Thymus (tissue), 11 donors: Measurements from ENCODE around the gene LRRIQ1. TPM values are rescaled to one million over a fixed set of nuclear protein-coding genes. Genes with fewer than 3 reads are reported as not detected.
"Not testable (repeated sequence)": the region's sequence is repeated elsewhere in the genome, so short reads cannot be mapped to it uniquely, and the experiment has no call there.

ENCODE experiments used
- DNase-seq, 9 donors: peaks; one replicate each; pipeline ENCODE4 v3.0.0-alpha.2; 2013; ENCODE audit warnings: low spot score in 9 of 9, low read depth in 6 of 9, missing footprints in 1 of 9
- H3K27ac ChIP-seq, 2 donors: one replicate each; pipeline ENCODE4 v1.5.1; 2013; ENCODE audit warnings: control low read depth in 1 of 2, low read depth in 1 of 2, low read length in 1 of 2, mild to moderate bottlenecking in 1 of 2, moderate library complexity in 1 of 2
- H3K27me3 ChIP-seq, 2 donors: one replicate each; pipeline ENCODE4 v1.5.1; 2013; ENCODE audit warnings: low read length in 1 of 2; ENCODE audit not compliant: control insufficient read depth in 2 of 2, insufficient read depth in 1 of 2
- H3K36me3 ChIP-seq, 2 donors: one replicate each; pipeline ENCODE4 v1.5.1; 2013; ENCODE audit warnings: low read length in 1 of 2, mild to moderate bottlenecking in 1 of 2, moderate library complexity in 1 of 2; ENCODE audit not compliant: control insufficient read depth in 2 of 2, insufficient read depth in 2 of 2
- H3K4me1 ChIP-seq, 2 donors: one replicate each; pipeline ENCODE4 v1.5.1; 2013; ENCODE audit warnings: low read length in 2 of 2; ENCODE audit not compliant: control insufficient read depth in 2 of 2, insufficient read depth in 2 of 2
- H3K4me3 ChIP-seq, 2 donors: one replicate each; pipeline ENCODE4 v1.5.1; 2013; ENCODE audit warnings: low read length in 2 of 2, control low read depth in 1 of 2, mild to moderate bottlenecking in 1 of 2
- H3K9me3 ChIP-seq, 2 donors: one replicate each; pipeline ENCODE4 v1.5.1; 2013; ENCODE audit warnings: low read length in 1 of 2, mild to moderate bottlenecking in 1 of 2; ENCODE audit not compliant: control insufficient read depth in 2 of 2, insufficient read depth in 1 of 2
- WGBS: extraction: QIAGEN DNeasy Blood & Tissue Kit; methylation state at CpG from one replicate; pipeline ENCODE4 v1.1.7; 2013; 5-methylcytosine and 5-hydroxymethylcytosine counted together
- polyA plus RNA-seq: library from polyadenylated mRNA; stranded (reverse); fragments of 200-250 nt; gene quantifications from one replicate; pipeline ENCODE4 v1.2.3, GENCODE V29; 2013
- total RNA-seq: library from RNA; stranded (reverse); fragments of 120-200 nt; gene quantifications from one replicate; pipeline ENCODE4 v1.2.4, GENCODE V29; 2013
- donor health status: healthy.

Gene LRRIQ1
- total and polyA plus RNA-seq, 2 donors = 0.33 to 0.43 TPM

- Histone ChIP-seq H3K4me3 (no peak overlapping the region), H3K27me3 (no peaks in the 10 kb centered on the region), H3K4me1 (no peaks in the 10 kb centered on the region), H3K27ac (no peak overlapping the region), H3K36me3 (no peaks in the 10 kb centered on the region), H3K9me3 (no peaks in the 10 kb centered on the region)
- peak in 1 of 9 donors; percentile 3 for DNase-seq
- 93% methylated on average over 2 of the region's 2 CpGs for WGBS
Measured at GRCh38 chr12:85190728-85191127, 154.6 kb downstream of the LRRIQ1 start.

GRCh38 chr12:85203809-85204208 lies 167.7 kb downstream of the LRRIQ1 start:
- WGBS = 87% methylated on average over 3 of the region's 3 CpGs
- H3K9me3 ChIP-seq = peaks cover 0 to 26% of the 10 kb centered on the region in 2 donors
- H3K27me3 ChIP-seq, H3K4me1 ChIP-seq, H3K27ac ChIP-seq, DNase-seq, H3K4me3 ChIP-seq, H3K36me3 ChIP-seq: not testable (repeated sequence)

GRCh38 chr12:85206543-85206942 lies 170.4 kb downstream of the LRRIQ1 start:
- Histone ChIP-seq H3K27ac (no peak overlapping the region), H3K9me3 (peaks cover 0 to 26% of the 10 kb centered on the region in 2 donors), H3K4me1 (no peaks in the 10 kb centered on the region), H3K4me3 (no peak overlapping the region), H3K27me3 (no peaks in the 10 kb centered on the region), H3K36me3 (no peaks in the 10 kb centered on the region)
- DNase-seq = no peak
- 90% methylated on average over 4 of the region's 4 CpGs for WGBS

GRCh38 chr12:85224339-85224738 lies 188.2 kb downstream of the LRRIQ1 start:
- not testable (repeated sequence) for H3K4me1 ChIP-seq, H3K36me3 ChIP-seq, H3K27ac ChIP-seq, H3K4me3 ChIP-seq, H3K27me3 ChIP-seq, H3K9me3 ChIP-seq, DNase-seq
- 98% methylated on average over 1 of the region's 1 CpG for WGBS

- Histone ChIP-seq H3K9me3 (no peaks in the 10 kb centered on the region), H3K27me3 (no peaks in the 10 kb centered on the region), H3K36me3 (no peaks in the 10 kb centered on the region), H3K4me1 (no peaks in the 10 kb centered on the region), H3K27ac (no peak overlapping the region), H3K4me3 (no peak overlapping the region)
- 85% methylated on average over 1 of the region's 1 CpG for WGBS
- DNase-seq = no peak
Measured at GRCh38 chr12:85225501-85225900, 189.3 kb downstream of the LRRIQ1 start.

GRCh38 chr12:85237327-85237726 lies 201.2 kb downstream of the LRRIQ1 start:
- Histone ChIP-seq H3K4me3 (no peak overlapping the region), H3K4me1 (no peaks in the 10 kb centered on the region), H3K27me3 (no peaks in the 10 kb centered on the region), H3K36me3 (no peaks in the 10 kb centered on the region), H3K9me3 (no peaks in the 10 kb centered on the region), H3K27ac (no peak overlapping the region)
- 69% methylated on average over 2 of the region's 2 CpGs for WGBS
- DNase-seq = no peak

- H3K27me3 ChIP-seq = no peaks in the 10 kb centered on the region
- no peak overlapping the region for H3K27ac ChIP-seq
- no peaks in the 10 kb centered on the region for H3K4me1 ChIP-seq
- no peak for DNase-seq
- 60% methylated on average over 3 of the region's 3 CpGs for WGBS
- H3K9me3 ChIP-seq = no peaks in the 10 kb centered on the region
- H3K4me3 ChIP-seq = no peak overlapping the region
- H3K36me3 ChIP-seq = no peaks in the 10 kb centered on the region
Measured at GRCh38 chr12:85244561-85244960, 208.4 kb downstream of the LRRIQ1 start.

GRCh38 chr12:85253853-85254252 lies 217.7 kb downstream of the LRRIQ1 start:
- H3K9me3 ChIP-seq = no peaks in the 10 kb centered on the region
- 67% methylated on average over 4 of the region's 4 CpGs for WGBS
- no peaks in the 10 kb centered on the region for H3K27me3 ChIP-seq
- H3K4me3 ChIP-seq = no peak overlapping the region
- no peaks in the 10 kb centered on the region for H3K36me3 ChIP-seq
- H3K27ac ChIP-seq = no peak overlapping the region
- DNase-seq = no peak
- no peaks in the 10 kb centered on the region for H3K4me1 ChIP-seq

GRCh38 chr12:85257671-85258070 lies 221.5 kb downstream of the LRRIQ1 start:
- H3K4me3 ChIP-seq = no peak overlapping the region
- no peaks in the 10 kb centered on the region for H3K27me3 ChIP-seq
- H3K27ac ChIP-seq = no peak overlapping the region
- no peak for DNase-seq
- H3K9me3 ChIP-seq = no peaks in the 10 kb centered on the region
- 100% methylated on average over 1 of the region's 1 CpG for WGBS
- H3K36me3 ChIP-seq = no peaks in the 10 kb centered on the region
- no peaks in the 10 kb centered on the region for H3K4me1 ChIP-seq

- 88% methylated on average over 2 of the region's 2 CpGs for WGBS
- Histone ChIP-seq H3K27ac (no peak overlapping the region), H3K4me3 (no peak overlapping the region), H3K9me3 (no peaks in the 10 kb centered on the region), H3K36me3 (no peaks in the 10 kb centered on the region), H3K4me1 (no peaks in the 10 kb centered on the region), H3K27me3 (no peaks in the 10 kb centered on the region)
- DNase-seq = no peak
Measured at GRCh38 chr12:85260447-85260846, 224.3 kb downstream of the LRRIQ1 start.
